OCI-LY7 (cell line): ENCODE measurements around the gene SLC26A11. TPM values are rescaled to one million over a fixed set of nuclear protein-coding genes. Genes with fewer than 3 reads are reported as not detected.
"Not testable (repeated sequence)": the region's sequence is repeated elsewhere in the genome, so short reads cannot be mapped to it uniquely, and the experiment has no call there.

Experiments
- BruUV-seq: library from RNA; stranded (reverse); fragments of 400-500 nt; replicated peaks from 2 replicates; lab custom pipeline; 2021; lab: Mats Ljungman, UMichigan
- CTCF ChIA-PET: fragments of 300-600 bp; sonication (Branson Sonifier 250); formaldehyde crosslinking; loops from one replicate; lab custom pipeline; 2022; ENCODE audit warnings: antibody characterized with exemption; ENCODE audit not compliant: unreplicated experiment; lab: Charles Lee
- POLR2A ChIA-PET: fragments of 300-600 bp; sonication (Branson Sonifier 250); formaldehyde crosslinking; loops from one replicate; lab custom pipeline; 2022; ENCODE audit warnings: antibody characterized with exemption; lab: Charles Lee
- DNase-seq: peaks from one replicate; pipeline ENCODE4 v3.0.0-alpha.2; 2015; ENCODE audit warnings: low spot score
- H2AFZ ChIP-seq: fragments of 200-600 bp; sonication (generic), shearing (Covaris generic); 2 replicates; pipeline ENCODE4 v1.6.1; 2014; ENCODE audit warnings: mild to moderate bottlenecking, antibody characterized with exemption, low read length, moderate library complexity
- H3K27ac ChIP-seq: fragments of 200-600 bp; sonication (generic); 2 replicates; pipeline ENCODE4 v1.5.1; 2014; ENCODE audit warnings: mixed run types, low read depth, mild to moderate bottlenecking, moderate library complexity, low read length, inconsistent platforms; ENCODE audit not compliant: poor library complexity, severe bottlenecking
- H3K36me3 ChIP-seq: fragments of 200-600 bp; sonication (generic); 2 replicates; pipeline ENCODE4 v1.6.1; 2014; ENCODE audit warnings: mild to moderate bottlenecking, antibody characterized with exemption, low read length, moderate library complexity, mixed read lengths; ENCODE audit not compliant: insufficient read depth
- H3K4me1 ChIP-seq: fragments of 200-600 bp; sonication (generic); 2 replicates; pipeline ENCODE4 v1.5.1; 2014; ENCODE audit warnings: mild to moderate bottlenecking, low read length; ENCODE audit not compliant: insufficient read depth, poor library complexity, severe bottlenecking
- H3K4me2 ChIP-seq: fragments of 200-600 bp; sonication (generic); 2 replicates; pipeline ENCODE4 v1.6.1; 2014; ENCODE audit warnings: mild to moderate bottlenecking, low read length
- H3K4me3 ChIP-seq: fragments of 200-600 bp; sonication (generic); 2 replicates; pipeline ENCODE4 v1.5.1; 2014; ENCODE audit warnings: mild to moderate bottlenecking, low read depth, low read length; ENCODE audit not compliant: poor library complexity, severe bottlenecking
- H3K79me2 ChIP-seq: fragments of 200-600 bp; sonication (generic); 2 replicates; pipeline ENCODE4 v1.6.1; 2016; ENCODE audit warnings: low read depth, mild to moderate bottlenecking, low read length, moderate library complexity, mixed read lengths; ENCODE audit not compliant: insufficient read depth
- H3K9me2 ChIP-seq: fragments of 200-600 bp; sonication (generic); 2 replicates; pipeline ENCODE4 v1.6.1; 2016; ENCODE audit warnings: mild to moderate bottlenecking, low read length, mixed read lengths; ENCODE audit not compliant: insufficient read depth
- H3K9me3 ChIP-seq: fragments of 200-600 bp; sonication (generic); 2 replicates; pipeline ENCODE4 v1.6.1; 2014; ENCODE audit warnings: mild to moderate bottlenecking, mixed run types, low read length, mixed read lengths
- H4K20me1 ChIP-seq: fragments of 200-600 bp; sonication (generic); 2 replicates; pipeline ENCODE4 v1.6.1; 2014; ENCODE audit warnings: mild to moderate bottlenecking, antibody characterized with exemption, low read length, moderate library complexity, mixed read lengths; ENCODE audit not compliant: insufficient read depth
- CTCF ChIP-seq: fragments of 200-600 bp; sonication (generic); conservative IDR thresholded peaks from 2 replicates; pipeline ENCODE4 v1.5.1; 2014; ENCODE audit warnings: mild to moderate bottlenecking, antibody characterized with exemption, low read length, moderate library complexity, mixed read lengths
- EZH2phosphoT487 ChIP-seq: fragments of 200-600 bp; sonication (generic); IDR thresholded peaks from 2 replicates; pipeline ENCODE4 v1.6.1; 2018; ENCODE audit warnings: low read depth, borderline replicate concordance, mild to moderate bottlenecking, mixed run types, antibody characterized with exemption, low read length, moderate library complexity, mixed read lengths
- intact Hi-C: fragments of 100-400 bp; cut with micrococcal nuclease; formaldehyde crosslinking; loops from one replicate; pipeline ENCODE4 v1.10.0; 2022; ENCODE audit not compliant: unreplicated experiment
- total RNA-seq, 2 experiments: library from RNA; depleted of rRNA in 1 of 2; stranded (reverse); fragments of >200 nt in 1 of 2; shearing (Covaris generic) in 1 of 2; gene quantifications; 2 replicates each; pipeline ENCODE4 v1.2.3, GENCODE V29; 2014 to 2022

Gene SLC26A11
- total RNA-seq, 2 experiments from 2014 or later = 3.5 to 4.1 TPM

- TF ChIP-seq EZH2phosphoT487 (no peak), CTCF (no peak)
- BruUV-seq = no TSS peak
- Histone ChIP-seq H3K9me2 (no peaks in the 10 kb centered on the region), H3K36me3 (no peaks in the 10 kb centered on the region), H3K4me1 (no peaks in the 10 kb centered on the region), H3K27ac (no peak overlapping the region), H3K4me2 (no peak overlapping the region), H2AFZ (no peak overlapping the region), H4K20me1 (no peaks in the 10 kb centered on the region), H3K4me3 (no peak overlapping the region), H3K79me2 (no peaks in the 10 kb centered on the region), H3K9me3 (no peaks in the 10 kb centered on the region)
- intact Hi-C loops = no loop called here
- no peak for DNase-seq
- ChIA-PET POLR2A (interaction anchor here (0.6 kb wide), 1 partner anchor 36 kb away, joined by 4 read pairs; no protein-coding TSS in a partner anchor), CTCF (no interaction called here)
Measured at GRCh38 chr17:80272366-80272765, 52.1 kb downstream of the SLC26A11 start.

GRCh38 chr17:80274331-80274730 is 54.1 kb downstream of the SLC26A11 start:
- no peaks in the 10 kb centered on the region for H4K20me1 ChIP-seq
- no peak overlapping the region for H2AFZ ChIP-seq
- no peak overlapping the region for H3K4me3 ChIP-seq
- H3K4me2 ChIP-seq = no peak overlapping the region
- H3K9me3 ChIP-seq = no peaks in the 10 kb centered on the region
- intact Hi-C loops = no loop called here
- no peak for DNase-seq
- CTCF ChIA-PET = no interaction called here
- no peaks in the 10 kb centered on the region for H3K4me1 ChIP-seq
- POLR2A ChIA-PET = interaction anchor here (0.6 kb wide), 1 partner anchor 23 kb away, joined by 3 read pairs; no protein-coding TSS in a partner anchor
- no TSS peak for BruUV-seq
- no peaks in the 10 kb centered on the region for H3K9me2 ChIP-seq
- no peaks in the 10 kb centered on the region for H3K79me2 ChIP-seq
- TF ChIP-seq EZH2phosphoT487 = no peak
- no peak for TF ChIP-seq CTCF
- no peak overlapping the region for H3K27ac ChIP-seq
- H3K36me3 ChIP-seq = no peaks in the 10 kb centered on the region

GRCh38 chr17:80274871-80275449 is 54.7 kb downstream of the SLC26A11 start:
- no TSS peak for BruUV-seq
- H3K4me2 ChIP-seq = no peak overlapping the region
- no peak overlapping the region for H2AFZ ChIP-seq
- H3K36me3 ChIP-seq = no peaks in the 10 kb centered on the region
- DNase-seq = no peak
- H3K9me3 ChIP-seq = no peaks in the 10 kb centered on the region
- intact Hi-C loops = no loop called here
- H3K79me2 ChIP-seq = no peaks in the 10 kb centered on the region
- no peaks in the 10 kb centered on the region for H3K4me1 ChIP-seq
- ChIA-PET POLR2A (no interaction called here), CTCF (no interaction called here)
- H3K27ac ChIP-seq = no peak overlapping the region
- H3K9me2 ChIP-seq = no peaks in the 10 kb centered on the region
- TF ChIP-seq EZH2phosphoT487 = no peak
- no peak for TF ChIP-seq CTCF
- no peaks in the 10 kb centered on the region for H4K20me1 ChIP-seq
- no peak overlapping the region for H3K4me3 ChIP-seq

GRCh38 chr17:80275857-80276256 is 55.6 kb downstream of the SLC26A11 start:
- intact Hi-C loops, H3K79me2 ChIP-seq, H3K36me3 ChIP-seq, H4K20me1 ChIP-seq, H3K4me2 ChIP-seq, H3K27ac ChIP-seq, POLR2A ChIA-PET, H3K4me3 ChIP-seq, H3K9me3 ChIP-seq, DNase-seq, H3K4me1 ChIP-seq, H3K9me2 ChIP-seq, H2AFZ ChIP-seq, CTCF ChIA-PET, BruUV-seq: not testable (repeated sequence)
